ENCODE data around the gene GLRX2. TPM values are rescaled to one million over a fixed set of nuclear protein-coding genes. Genes with fewer than 3 reads are reported as not detected.
A peak's percentile ranks its signal among the peaks of the same experiment; 100 is the strongest.

GLRX2 gene
- total RNA-seq, 1 donor from 2014 or later: 33.1 TPM

DNA sequence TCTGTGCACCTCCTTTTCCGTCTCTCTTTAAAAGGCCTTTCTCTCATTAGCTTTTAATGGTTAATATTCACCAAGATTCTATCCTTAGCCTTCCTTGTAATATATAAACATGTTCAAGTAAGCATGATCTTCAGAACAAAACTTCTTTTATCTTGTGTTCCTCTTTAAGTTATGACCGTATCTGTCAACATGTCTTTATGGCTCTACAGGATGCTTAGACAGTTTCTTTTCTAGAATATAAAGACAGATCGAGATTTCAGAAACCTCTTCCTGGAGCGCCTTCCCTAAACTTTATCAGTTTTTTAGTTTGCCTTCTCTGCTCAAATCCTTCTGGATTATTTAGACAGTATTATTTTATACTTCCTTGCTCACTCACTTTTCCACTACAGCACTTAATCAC is 38.6 kb downstream of the GLRX2 start:
- DNase-seq (ENCODE audit: low spot score): no peak
- no peak overlapping the region for H3K27ac Mint-ChIP-seq (ENCODE audit: unreplicated experiment)
- no peaks in the 10 kb centered on the region for H3K27me3 Mint-ChIP-seq (ENCODE audit: low read depth)
- peaks cover 40% of the 10 kb centered on the region for H3K4me1 Mint-ChIP-seq (ENCODE audit: low read depth)
- H3K36me3 Mint-ChIP-seq (ENCODE audit: low read depth): no peaks in the 10 kb centered on the region
- no peak overlapping the region for H3K4me3 Mint-ChIP-seq (ENCODE audit: unreplicated experiment)
- no peaks in the 10 kb centered on the region for H3K9me3 Mint-ChIP-seq (ENCODE audit: low read depth)
- TF ChIP-seq, protein P1, sequence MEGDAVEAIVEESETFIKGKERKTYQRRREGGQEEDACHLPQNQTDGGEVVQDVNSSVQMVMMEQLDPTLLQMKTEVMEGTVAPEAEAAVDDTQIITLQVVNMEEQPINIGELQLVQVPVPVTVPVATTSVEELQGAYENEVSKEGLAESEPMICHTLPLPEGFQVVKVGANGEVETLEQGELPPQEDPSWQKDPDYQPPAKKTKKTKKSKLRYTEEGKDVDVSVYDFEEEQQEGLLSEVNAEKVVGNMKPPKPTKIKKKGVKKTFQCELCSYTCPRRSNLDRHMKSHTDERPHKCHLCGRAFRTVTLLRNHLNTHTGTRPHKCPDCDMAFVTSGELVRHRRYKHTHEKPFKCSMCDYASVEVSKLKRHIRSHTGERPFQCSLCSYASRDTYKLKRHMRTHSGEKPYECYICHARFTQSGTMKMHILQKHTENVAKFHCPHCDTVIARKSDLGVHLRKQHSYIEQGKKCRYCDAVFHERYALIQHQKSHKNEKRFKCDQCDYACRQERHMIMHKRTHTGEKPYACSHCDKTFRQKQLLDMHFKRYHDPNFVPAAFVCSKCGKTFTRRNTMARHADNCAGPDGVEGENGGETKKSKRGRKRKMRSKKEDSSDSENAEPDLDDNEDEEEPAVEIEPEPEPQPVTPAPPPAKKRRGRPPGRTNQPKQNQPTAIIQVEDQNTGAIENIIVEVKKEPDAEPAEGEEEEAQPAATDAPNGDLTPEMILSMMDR (IDR thresholded peaks at IDR 0.05): no peak

DNA sequence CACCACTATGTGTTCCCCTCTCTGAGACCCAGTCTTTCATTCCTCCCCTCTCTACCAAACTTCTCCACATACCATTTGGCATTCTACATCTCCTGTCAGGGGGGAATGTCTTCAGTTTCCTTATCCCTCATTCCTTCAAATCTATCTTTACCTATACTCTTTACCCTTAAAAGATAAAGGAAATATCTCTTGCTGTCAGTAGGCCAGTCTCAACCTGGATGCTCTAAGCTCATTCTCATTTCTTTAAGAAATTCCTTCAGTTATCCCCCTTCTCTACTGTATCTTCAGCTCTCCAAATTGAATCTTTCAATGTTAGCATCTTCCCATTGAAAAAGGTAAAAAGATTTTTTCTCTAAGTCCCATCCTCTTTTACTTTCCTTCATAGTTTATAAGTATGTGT is 39.3 kb downstream of the GLRX2 start:
- Mint-ChIP-seq H3K36me3 (ENCODE audit: low read depth) (no peaks in the 10 kb centered on the region), H3K4me1 (ENCODE audit: low read depth) (peaks cover 41% of the 10 kb centered on the region), H3K27me3 (ENCODE audit: low read depth) (no peaks in the 10 kb centered on the region), H3K4me3 (ENCODE audit: unreplicated experiment) (no peak overlapping the region), H3K9me3 (ENCODE audit: low read depth) (no peaks in the 10 kb centered on the region), H3K27ac (ENCODE audit: unreplicated experiment) (no peak overlapping the region)
- TF ChIP-seq, protein P1 (IDR thresholded peaks at IDR 0.05): no peak
- DNase-seq (ENCODE audit: low spot score): no peak

DNA sequence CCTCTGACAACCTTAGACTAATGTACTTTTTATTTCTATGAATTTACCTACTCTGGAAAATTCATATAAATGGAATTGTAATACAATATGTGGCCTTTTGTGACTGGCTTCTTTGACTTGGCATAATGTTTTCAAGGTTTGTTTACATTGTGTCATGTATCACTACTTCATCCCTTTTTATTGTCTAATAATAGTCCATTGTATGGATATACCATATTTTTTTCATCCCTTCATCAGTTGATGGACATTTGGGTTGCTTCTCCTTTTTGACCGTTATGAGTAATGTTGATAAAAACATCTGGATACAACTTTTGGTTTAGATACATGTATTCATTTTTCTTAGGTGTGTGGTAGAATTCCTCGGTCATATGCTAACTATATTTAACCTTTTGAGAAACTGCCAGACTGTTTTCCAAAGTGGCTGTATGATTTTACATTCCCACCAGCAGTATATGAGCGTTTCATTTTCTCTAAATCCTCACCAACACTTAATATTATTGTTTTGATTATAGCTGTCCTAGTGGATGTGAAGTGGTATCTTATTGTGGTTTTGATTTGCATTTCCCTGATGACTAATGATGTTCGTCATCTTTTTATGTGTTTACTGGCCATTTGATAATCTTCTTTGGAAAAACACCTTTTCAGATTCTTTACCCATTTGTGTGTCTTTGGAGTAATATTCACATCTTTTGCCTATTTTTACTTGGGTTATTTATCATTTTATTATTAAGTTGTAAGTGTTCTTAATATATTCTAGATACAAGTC is 42.3 kb downstream of the GLRX2 start:
- DNase-seq (ENCODE audit: low spot score): no peak
- TF ChIP-seq, protein P1 (IDR thresholded peaks at IDR 0.05): no peak
- Mint-ChIP-seq H3K4me3 (ENCODE audit: unreplicated experiment) (no peak overlapping the region), H3K27ac (ENCODE audit: unreplicated experiment) (no peak overlapping the region), H3K27me3 (ENCODE audit: low read depth) (no peaks in the 10 kb centered on the region), H3K4me1 (ENCODE audit: low read depth) (peaks cover 38% of the 10 kb centered on the region), H3K9me3 (ENCODE audit: low read depth) (no peaks in the 10 kb centered on the region), H3K36me3 (ENCODE audit: low read depth) (no peaks in the 10 kb centered on the region)

DNA sequence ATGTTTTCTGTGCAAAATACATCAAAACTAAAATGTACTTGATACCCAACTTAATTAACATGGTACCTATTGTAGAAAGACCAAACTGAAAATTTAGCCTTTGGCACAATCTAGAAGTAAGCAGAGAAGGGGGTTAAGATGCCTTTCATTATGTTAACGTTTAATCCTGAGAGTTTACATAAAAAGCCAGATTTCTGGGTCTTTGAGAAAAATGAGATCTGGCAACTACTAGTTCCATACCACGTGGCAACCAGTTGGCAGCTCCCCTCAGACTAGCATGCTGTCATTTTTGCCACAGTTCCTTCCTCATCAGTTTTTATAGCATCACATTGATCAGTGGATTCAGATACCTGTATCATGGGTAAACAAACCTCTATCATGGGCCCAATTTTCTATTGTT is 44.3 kb downstream of the GLRX2 start:
- DNase-seq (ENCODE audit: low spot score): no peak
- peak overlapping the region; percentile 93 for H3K4me3 Mint-ChIP-seq (ENCODE audit: unreplicated experiment)
- no peaks in the 10 kb centered on the region for H3K36me3 Mint-ChIP-seq (ENCODE audit: low read depth)
- no peaks in the 10 kb centered on the region for H3K27me3 Mint-ChIP-seq (ENCODE audit: low read depth)
- H3K27ac Mint-ChIP-seq (ENCODE audit: unreplicated experiment): peak overlapping the region; percentile 99
- H3K9me3 Mint-ChIP-seq (ENCODE audit: low read depth): no peaks in the 10 kb centered on the region
- TF ChIP-seq, protein P1 (IDR thresholded peaks at IDR 0.05): no peak
- peaks cover 41% of the 10 kb centered on the region for H3K4me1 Mint-ChIP-seq (ENCODE audit: low read depth)

DNA sequence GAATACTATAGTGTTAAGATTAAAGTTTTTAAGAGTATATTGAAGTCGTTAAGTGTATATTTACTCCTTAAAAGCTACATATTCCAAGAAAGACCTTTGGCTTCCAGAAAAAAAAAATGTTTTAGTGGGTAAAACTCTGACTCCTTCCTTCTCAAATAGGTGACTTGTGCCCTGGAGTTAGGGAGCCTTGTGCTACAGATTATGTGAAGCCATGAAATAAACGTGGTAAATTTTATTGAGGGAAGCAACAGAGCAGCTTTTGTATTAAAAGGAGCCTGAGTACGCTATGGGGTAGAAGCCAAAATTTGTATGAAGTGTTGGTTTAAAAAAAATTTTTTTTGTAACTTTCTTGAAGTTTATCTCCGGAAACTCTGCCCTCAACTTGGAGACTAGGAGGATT is 44.8 kb downstream of the GLRX2 start:
- DNase-seq (ENCODE audit: low spot score): no peak
- peaks cover 39% of the 10 kb centered on the region for H3K4me1 Mint-ChIP-seq (ENCODE audit: low read depth)
- H3K27me3 Mint-ChIP-seq (ENCODE audit: low read depth): no peaks in the 10 kb centered on the region
- peak overlapping the region; percentile 93 for H3K4me3 Mint-ChIP-seq (ENCODE audit: unreplicated experiment)
- H3K36me3 Mint-ChIP-seq (ENCODE audit: low read depth): no peaks in the 10 kb centered on the region
- TF ChIP-seq, protein P1 (IDR thresholded peaks at IDR 0.05): no peak
- H3K27ac Mint-ChIP-seq (ENCODE audit: unreplicated experiment): peak overlapping the region; percentile 99
- H3K9me3 Mint-ChIP-seq (ENCODE audit: low read depth): no peaks in the 10 kb centered on the region
